ENCODE measurements around the gene PACS1.

- TF ChIP-seq, protein P1, sequence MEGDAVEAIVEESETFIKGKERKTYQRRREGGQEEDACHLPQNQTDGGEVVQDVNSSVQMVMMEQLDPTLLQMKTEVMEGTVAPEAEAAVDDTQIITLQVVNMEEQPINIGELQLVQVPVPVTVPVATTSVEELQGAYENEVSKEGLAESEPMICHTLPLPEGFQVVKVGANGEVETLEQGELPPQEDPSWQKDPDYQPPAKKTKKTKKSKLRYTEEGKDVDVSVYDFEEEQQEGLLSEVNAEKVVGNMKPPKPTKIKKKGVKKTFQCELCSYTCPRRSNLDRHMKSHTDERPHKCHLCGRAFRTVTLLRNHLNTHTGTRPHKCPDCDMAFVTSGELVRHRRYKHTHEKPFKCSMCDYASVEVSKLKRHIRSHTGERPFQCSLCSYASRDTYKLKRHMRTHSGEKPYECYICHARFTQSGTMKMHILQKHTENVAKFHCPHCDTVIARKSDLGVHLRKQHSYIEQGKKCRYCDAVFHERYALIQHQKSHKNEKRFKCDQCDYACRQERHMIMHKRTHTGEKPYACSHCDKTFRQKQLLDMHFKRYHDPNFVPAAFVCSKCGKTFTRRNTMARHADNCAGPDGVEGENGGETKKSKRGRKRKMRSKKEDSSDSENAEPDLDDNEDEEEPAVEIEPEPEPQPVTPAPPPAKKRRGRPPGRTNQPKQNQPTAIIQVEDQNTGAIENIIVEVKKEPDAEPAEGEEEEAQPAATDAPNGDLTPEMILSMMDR (conservative IDR thresholded peaks at IDR 0.05): peak; percentile 83
- TF ChIP-seq ZFX (IDR thresholded peaks at IDR 0.05): no peak
Observed at GRCh38 chr11:66258473-66258893, 188.4 kb downstream of the PACS1 start.
